Calu3 (cell line): ENCODE results near the gene PRKCA. TPM values are rescaled to one million over a fixed set of nuclear protein-coding genes. Genes with fewer than 3 reads are reported as not detected.

Source experiments
- BruUV-seq: library from RNA; stranded (reverse); fragments of 400-500 nt; replicated peaks from 2 replicates; lab custom pipeline; 2021; lab: Mats Ljungman, UMichigan
- CTCF ChIA-PET: fragments of 300-600 bp; sonication (Branson Sonifier 250); formaldehyde crosslinking; loops from one replicate; lab custom pipeline; 2022; ENCODE audit warnings: antibody characterized with exemption; lab: Charles Lee
- DNase-seq: peaks from one replicate; pipeline ENCODE4 v3.0.0; 2022
- H3K27ac Mint-ChIP-seq: one replicate; pipeline ENCODE4 v1.8.0; 2022; ENCODE audit warnings: mixed read lengths; ENCODE audit not compliant: unreplicated experiment
- H3K27me3 Mint-ChIP-seq: one replicate; pipeline ENCODE4 v1.8.0; 2022; ENCODE audit warnings: mixed read lengths; ENCODE audit not compliant: unreplicated experiment
- H3K36me3 Mint-ChIP-seq: one replicate; pipeline ENCODE4 v1.8.0; 2022; ENCODE audit warnings: mild to moderate bottlenecking, moderate library complexity, mixed read lengths; ENCODE audit not compliant: insufficient read depth, unreplicated experiment
- H3K4me1 Mint-ChIP-seq: one replicate; pipeline ENCODE4 v1.8.0; 2022; ENCODE audit warnings: mild to moderate bottlenecking, low read depth, mixed read lengths; ENCODE audit not compliant: unreplicated experiment
- H3K4me3 Mint-ChIP-seq: one replicate; pipeline ENCODE4 v1.8.0; 2022; ENCODE audit warnings: mild to moderate bottlenecking, low read depth, moderate library complexity, mixed read lengths; ENCODE audit not compliant: unreplicated experiment
- H3K9me3 Mint-ChIP-seq: one replicate; pipeline ENCODE4 v1.8.0; 2022; ENCODE audit warnings: low read depth, mixed read lengths; ENCODE audit not compliant: unreplicated experiment
- intact Hi-C: fragments of 100-400 bp; cut with micrococcal nuclease; formaldehyde crosslinking; loops from one replicate; pipeline ENCODE4 v1.10.0; 2022; ENCODE audit not compliant: unreplicated experiment
- total RNA-seq: library from RNA; stranded (reverse); gene quantifications from 2 replicates; pipeline ENCODE4 v1.2.3, GENCODE V29; 2022
- TF ChIP-seq, protein P1 (sequence below): fragments of 200-600 bp; IDR thresholded peaks from one replicate; pipeline ENCODE4 v1.8.0; 2022; ENCODE audit warnings: antibody characterized with exemption; ENCODE audit not compliant: unreplicated experiment

Gene PRKCA
- total RNA-seq, 1 experiment from 2014 or later, result 126 TPM

DNA sequence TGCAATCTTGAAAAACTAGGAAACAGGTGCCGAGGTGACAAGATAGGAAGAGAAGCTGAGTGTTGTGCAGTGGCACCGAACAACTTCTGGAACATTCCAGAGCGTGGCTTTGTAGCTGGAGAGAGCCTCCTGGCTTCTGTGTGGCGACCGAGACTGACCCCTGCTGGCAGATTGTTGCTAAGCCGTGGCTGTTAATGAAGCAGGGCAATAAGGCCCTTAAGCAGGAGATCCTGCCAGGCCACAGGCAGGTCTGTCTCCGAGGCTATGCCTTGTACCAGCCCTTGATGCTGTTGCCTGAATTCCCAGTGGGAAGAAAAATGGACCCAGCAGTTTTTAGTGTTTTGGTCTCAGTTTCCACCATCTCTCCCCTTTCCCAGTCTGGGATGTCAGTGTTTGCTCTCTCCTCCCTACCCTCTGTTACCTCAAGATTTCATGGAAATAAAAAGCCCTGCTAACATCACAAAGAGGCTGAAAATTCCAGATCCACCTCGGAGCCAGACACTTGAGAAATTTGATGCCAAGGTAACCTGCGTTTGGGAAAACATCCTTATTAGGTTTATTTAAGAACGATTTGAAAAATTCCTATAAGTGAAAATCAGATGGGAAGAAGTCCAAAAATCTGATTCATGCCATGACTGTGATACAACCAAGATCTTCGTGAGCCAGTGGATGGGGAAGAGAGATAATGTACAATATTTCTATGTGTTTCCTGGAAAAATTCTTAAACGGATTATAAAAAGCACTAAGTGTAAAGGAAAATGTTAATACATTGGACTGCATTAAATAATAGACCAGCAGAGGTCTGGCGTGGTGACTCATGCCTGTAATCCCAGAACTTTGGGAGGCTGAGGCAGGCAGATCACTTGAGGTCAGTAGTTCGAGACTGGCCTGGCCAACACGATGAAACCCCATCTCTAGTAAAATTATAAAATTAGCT is 265.1 kb downstream of the PRKCA start:
- Mint-ChIP-seq H3K27ac (peak overlapping the region; percentile 56), H3K27me3 (no peaks in the 10 kb centered on the region), H3K4me3 (no peak overlapping the region), H3K4me1 (peaks cover 25% of the 10 kb centered on the region), H3K36me3 (peaks cover 13% of the 10 kb centered on the region), H3K9me3 (no peaks in the 10 kb centered on the region)
- TF ChIP-seq, protein P1, sequence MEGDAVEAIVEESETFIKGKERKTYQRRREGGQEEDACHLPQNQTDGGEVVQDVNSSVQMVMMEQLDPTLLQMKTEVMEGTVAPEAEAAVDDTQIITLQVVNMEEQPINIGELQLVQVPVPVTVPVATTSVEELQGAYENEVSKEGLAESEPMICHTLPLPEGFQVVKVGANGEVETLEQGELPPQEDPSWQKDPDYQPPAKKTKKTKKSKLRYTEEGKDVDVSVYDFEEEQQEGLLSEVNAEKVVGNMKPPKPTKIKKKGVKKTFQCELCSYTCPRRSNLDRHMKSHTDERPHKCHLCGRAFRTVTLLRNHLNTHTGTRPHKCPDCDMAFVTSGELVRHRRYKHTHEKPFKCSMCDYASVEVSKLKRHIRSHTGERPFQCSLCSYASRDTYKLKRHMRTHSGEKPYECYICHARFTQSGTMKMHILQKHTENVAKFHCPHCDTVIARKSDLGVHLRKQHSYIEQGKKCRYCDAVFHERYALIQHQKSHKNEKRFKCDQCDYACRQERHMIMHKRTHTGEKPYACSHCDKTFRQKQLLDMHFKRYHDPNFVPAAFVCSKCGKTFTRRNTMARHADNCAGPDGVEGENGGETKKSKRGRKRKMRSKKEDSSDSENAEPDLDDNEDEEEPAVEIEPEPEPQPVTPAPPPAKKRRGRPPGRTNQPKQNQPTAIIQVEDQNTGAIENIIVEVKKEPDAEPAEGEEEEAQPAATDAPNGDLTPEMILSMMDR, result peak; percentile 73
- intact Hi-C loops, result no loop called here
- CTCF ChIA-PET, result no interaction called here
- BruUV-seq, result no TSS peak
- peak; percentile 73 for DNase-seq

DNA sequence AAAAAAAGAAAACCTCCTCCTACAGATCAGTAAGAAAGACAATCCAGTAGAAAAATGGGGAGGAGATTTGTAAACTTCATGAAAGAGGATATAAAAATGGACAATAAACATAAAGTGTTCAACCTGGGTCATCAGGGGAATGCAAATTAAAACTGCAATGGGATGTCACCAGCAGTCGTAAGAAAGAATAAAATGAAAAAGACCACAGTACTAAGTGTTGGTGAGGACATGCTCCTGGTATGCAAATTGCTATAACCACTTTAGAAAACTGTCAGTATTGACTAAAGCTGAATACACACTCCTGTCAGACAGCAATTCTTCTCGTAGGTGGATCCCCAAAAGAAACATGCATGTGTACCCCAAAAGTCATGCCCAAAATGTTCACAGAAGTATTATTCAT is 267.2 kb downstream of the PRKCA start:
- TF ChIP-seq, protein P1, result no peak
- BruUV-seq, result no TSS peak
- peaks cover 13% of the 10 kb centered on the region for H3K36me3 Mint-ChIP-seq
- CTCF ChIA-PET, result no interaction called here
- no peak overlapping the region for H3K27ac Mint-ChIP-seq
- no peaks in the 10 kb centered on the region for H3K9me3 Mint-ChIP-seq
- H3K27me3 Mint-ChIP-seq, result no peaks in the 10 kb centered on the region
- H3K4me1 Mint-ChIP-seq, result peaks cover 17% of the 10 kb centered on the region
- intact Hi-C loops, result no loop called here
- no peak for DNase-seq
- H3K4me3 Mint-ChIP-seq, result no peak overlapping the region

GRCh38 chr17:66570447-66571195 is 268.2 kb downstream of the PRKCA start:
- peaks cover 17% of the 10 kb centered on the region for H3K4me1 Mint-ChIP-seq
- H3K27ac Mint-ChIP-seq, result no peak overlapping the region
- H3K9me3 Mint-ChIP-seq, result no peaks in the 10 kb centered on the region
- CTCF ChIA-PET, result interaction anchor here (0.6 kb wide), 1 partner anchor 8 kb away, joined by 3 read pairs; no protein-coding TSS in a partner anchor
- H3K4me3 Mint-ChIP-seq, result no peak overlapping the region
- peaks cover 13% of the 10 kb centered on the region for H3K36me3 Mint-ChIP-seq
- H3K27me3 Mint-ChIP-seq, result no peaks in the 10 kb centered on the region
- intact Hi-C loops, result no loop called here
- TF ChIP-seq, protein P1, result no peak
- no TSS peak for BruUV-seq
- DNase-seq, result no peak

- no peak overlapping the region for H3K4me3 Mint-ChIP-seq
- TF ChIP-seq, protein P1, result no peak
- H3K27ac Mint-ChIP-seq, result no peak overlapping the region
- CTCF ChIA-PET, result no interaction called here
- BruUV-seq, result no TSS peak
- no peaks in the 10 kb centered on the region for H3K27me3 Mint-ChIP-seq
- H3K9me3 Mint-ChIP-seq, result no peaks in the 10 kb centered on the region
- peaks cover 15% of the 10 kb centered on the region for H3K4me1 Mint-ChIP-seq
- no peak for DNase-seq
- intact Hi-C loops, result no loop called here
- H3K36me3 Mint-ChIP-seq, result peaks cover 12% of the 10 kb centered on the region
These were observed 269.3 kb downstream of the PRKCA start for GRCh38 chr17:66571745-66572144.
